Stimulated activated CD4-positive, alpha-beta T cell treated with anti-CD3 and anti-CD28 coated beads, Interleukin-2, amount 100 ng/mL, for 24 hours (primary cell): ENCODE data around the gene SAMM50.
A peak's percentile ranks its signal among the peaks of the same experiment; 100 is the strongest.
"Not testable (repeated sequence)": the region's sequence is repeated elsewhere in the genome, so short reads cannot be mapped to it uniquely, and the experiment has no call there.

Experiments used
- DNase-seq, 2 donors: peaks; one replicate each; pipeline ENCODE4 v3.0.0-alpha.2; 2020

Gene SAMM50

DNA sequence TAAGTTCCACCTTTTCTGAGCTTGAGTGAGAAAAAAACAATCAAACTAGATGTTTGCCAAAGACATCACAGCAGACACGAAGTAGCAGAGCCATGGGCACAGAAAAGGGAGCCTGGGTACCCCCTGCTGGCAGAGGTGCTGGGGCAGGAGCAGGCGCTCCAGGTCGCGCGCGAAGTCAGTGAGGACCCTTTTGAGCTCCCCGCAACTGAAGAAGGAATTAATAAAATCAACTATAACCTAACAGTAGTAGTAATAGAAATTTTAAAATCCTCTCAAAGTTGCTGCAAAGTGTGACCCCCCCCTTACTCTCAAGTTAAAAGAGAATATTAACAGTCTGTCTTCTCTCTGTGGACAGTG is 48.8 kb downstream of the SAMM50 start:
- DNase-seq, result no peak

DNA sequence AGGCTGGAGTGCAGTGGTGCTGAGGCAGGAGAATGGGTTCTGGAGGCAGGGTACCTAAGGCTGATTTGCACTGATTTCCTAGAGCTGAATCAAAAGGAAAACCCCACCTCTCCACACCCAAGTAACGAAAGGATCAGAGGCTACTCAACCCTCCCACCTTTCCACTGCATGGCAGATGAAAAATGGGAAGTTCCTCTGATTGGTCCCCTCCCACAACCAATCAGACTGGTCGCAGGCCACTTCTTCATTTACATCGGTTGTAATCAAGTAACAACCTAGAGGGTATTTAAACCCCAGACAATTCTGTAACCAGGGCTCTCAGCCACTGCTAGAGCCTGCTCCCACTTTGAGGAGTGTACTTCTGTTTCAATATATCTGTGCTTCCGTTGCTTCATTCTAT is 50.3 kb downstream of the SAMM50 start:
- no peak for DNase-seq

DNA sequence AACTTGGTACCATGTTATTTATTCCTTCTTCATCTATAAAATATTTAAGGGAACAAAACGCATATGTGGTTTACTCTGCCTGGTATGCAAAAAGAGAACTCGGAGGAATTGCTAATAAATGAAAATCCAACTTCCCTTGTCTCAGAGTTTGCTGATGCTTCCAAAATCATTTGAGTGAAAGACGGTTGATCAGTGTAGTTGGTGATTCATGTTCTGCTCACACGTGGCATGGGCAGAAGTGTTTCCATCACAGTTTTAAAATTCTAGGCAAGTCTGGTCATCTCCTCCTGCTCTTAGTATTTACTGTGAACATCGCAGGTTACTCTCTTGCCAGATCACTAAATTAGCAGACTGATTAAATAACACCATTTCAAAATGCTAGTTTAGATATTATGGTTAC is 56.9 kb downstream of the SAMM50 start:
- DNase-seq, result no peak

DNA sequence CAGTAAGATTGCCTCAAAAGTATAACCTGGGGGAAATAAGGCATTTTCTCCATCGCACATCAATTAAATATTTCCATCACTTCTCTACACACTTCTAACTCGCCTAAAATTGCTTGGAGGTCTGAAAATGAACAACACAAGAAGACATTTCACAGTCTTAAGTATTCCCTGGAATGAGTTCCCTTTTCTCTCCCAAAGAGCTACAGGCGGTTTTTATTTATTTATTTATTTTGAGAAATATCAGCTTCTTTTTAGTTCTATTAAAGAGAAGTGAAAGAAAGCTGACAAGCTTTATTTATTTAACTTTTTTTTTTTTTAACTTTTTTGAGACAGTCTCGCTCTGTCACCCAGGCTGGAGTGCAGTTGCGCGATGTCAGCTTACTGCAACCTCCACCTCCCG is 57.3 kb downstream of the SAMM50 start:
- no peak for DNase-seq

DNA sequence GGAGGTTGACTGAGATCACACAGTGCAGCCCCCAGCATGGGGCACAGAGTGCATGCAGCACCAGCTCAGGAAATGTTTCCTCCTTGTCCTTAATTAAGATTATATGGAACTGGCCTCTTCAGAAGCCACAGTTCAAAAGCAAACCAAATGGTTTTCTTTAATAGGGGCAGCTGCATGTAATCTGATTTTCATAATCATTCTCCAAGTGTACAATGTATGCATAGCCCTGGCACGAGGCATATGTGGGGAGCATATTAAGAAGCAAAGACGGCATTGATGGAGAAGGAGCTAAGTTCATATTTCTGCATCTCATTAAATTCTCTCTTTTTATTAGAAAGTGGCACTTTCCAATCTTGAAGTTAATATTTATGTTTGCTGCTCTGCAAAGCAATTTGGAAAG is 59.0 kb downstream of the SAMM50 start:
- no peak for DNase-seq

DNA sequence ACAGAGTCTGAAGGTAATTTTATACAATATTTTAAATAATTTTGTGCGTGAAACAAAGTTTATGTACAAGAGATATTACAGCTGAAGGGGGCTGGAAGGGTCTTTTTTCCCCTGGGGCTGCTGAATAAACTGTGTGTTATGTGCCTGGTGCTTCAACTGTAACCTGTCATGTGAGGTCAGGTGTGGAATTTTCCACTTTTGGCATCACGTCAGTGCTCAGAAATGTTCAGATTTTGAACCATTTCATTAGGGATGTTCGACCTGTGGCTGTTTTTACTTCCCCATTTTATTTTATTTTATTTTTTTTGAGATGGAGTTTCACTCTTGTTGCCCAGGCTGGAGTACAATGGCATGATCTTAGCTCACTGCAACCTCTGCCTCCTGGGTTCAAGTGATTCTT is 61.3 kb downstream of the SAMM50 start:
- not testable (repeated sequence) for DNase-seq

DNA sequence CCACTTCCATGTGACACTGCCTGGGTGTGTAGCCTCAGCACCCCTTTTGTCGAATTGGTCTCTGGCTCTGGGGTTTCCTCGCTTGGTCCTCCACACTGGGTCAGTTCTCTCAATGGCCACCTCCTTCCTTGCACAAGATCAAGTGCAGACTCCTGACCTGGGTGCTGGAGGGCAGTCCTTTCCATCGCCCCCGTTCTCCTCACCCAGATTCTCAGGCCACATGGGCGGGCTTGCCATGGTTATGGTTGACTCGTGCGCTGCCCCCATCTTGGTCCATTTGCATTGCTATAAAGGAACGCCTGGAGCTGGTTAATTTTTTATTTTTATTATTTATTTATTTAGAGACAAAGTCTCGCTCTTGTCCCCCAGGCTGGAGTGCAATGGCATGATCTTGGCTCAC is 63.4 kb downstream of the SAMM50 start:
- no peak for DNase-seq

DNA sequence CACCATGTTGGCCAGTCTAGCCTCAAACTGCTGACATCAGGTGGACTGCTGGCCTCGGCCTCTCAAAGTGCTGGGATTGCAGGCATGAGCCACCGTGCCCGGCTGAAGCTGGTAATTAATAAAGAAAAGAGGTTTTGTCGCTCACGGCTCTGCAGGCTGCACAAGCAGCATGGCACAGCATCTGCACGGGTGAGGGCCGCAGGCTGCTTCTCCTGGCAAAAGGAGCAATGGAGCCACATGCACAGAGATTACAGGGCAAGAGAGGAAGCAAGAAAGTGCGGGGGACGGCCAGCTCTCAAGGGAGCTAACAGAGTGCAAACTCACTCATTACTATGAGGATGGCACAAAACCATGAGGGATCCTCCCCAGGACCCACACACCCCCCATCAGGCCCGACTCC is 64.2 kb downstream of the SAMM50 start:
- no peak for DNase-seq

DNA sequence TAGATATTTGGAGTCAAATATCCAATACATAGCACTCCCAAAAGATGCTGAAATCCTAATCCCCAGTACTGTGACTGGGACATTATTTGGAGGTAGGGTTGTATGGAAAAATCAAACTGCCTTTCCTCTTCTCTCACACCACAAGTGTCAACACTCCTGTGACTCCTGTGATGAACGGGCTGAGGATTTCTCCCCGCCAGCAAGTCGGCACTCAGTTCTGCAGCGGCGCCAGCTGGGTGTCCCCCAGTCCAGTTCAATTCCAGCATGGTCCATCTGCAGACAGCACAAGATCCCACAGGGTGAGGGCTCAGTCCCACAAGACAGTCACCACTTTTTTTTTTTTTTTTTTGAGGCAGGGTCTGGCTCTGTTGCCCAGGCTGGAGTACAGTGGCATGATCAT is 64.6 kb downstream of the SAMM50 start:
- DNase-seq, result no peak

DNA sequence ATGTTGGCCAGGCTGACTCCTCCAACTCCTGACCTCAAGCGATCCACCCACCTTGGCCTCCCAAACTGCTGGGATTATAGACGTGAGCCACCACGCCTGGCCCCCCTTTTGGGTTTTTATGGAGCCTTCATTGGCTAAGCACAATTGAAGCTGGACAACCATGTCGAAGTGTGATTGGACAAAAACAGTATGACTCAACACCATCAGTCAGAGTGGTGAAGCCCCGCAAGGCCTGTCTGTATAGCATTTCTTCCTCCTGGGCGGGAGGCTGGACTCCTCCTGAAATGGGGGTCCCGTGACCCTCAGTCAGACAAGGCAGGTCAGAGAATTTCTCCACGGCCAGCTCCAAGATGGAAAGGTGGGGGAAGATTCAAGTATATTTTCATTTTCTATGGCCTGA is 65.7 kb downstream of the SAMM50 start:
- no peak for DNase-seq

DNA sequence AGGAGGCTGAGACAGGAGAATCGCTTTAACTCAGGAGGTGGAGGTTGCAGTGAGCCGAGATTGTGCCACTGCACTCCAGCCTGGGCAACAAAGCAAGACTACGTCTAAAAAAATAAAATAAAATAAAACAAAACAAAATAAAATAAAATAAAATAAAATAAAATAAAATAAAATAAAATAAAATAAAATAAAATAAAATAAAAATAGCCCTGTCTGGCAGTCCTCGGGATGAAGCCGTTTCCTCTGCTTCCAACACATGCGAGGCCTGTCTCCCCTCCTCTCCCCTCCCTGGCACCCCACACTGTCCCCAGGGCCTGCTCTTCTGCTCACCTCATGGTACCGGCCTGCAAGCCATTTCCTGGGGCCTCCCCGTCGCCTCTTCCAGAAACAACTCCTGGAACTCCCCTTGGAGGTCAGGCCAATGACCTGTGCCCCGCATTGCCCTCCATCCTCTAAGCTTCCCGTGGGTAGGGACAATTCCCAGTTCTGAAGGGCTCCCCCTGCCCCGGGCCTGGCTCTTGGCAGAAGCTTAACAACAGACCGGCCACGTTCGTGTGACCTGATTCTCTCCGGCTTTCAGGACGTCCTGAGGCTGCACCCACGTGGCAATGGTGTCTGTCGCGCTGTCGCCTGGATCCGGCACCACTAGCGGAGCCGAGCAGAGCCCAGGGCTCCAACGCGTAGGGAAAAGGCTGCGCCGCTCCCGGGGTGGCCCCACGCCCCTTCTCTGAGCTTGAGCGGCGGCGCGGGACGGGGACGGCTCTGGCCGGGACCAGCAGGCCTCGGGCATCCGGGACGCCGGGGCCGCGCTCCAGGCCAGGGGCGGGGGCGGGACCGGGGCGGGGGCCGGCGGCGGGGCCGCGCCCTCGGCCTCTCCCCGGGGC is 68.4 kb downstream of the SAMM50 start:
- peak; percentile 23 to 56 for DNase-seq

DNA sequence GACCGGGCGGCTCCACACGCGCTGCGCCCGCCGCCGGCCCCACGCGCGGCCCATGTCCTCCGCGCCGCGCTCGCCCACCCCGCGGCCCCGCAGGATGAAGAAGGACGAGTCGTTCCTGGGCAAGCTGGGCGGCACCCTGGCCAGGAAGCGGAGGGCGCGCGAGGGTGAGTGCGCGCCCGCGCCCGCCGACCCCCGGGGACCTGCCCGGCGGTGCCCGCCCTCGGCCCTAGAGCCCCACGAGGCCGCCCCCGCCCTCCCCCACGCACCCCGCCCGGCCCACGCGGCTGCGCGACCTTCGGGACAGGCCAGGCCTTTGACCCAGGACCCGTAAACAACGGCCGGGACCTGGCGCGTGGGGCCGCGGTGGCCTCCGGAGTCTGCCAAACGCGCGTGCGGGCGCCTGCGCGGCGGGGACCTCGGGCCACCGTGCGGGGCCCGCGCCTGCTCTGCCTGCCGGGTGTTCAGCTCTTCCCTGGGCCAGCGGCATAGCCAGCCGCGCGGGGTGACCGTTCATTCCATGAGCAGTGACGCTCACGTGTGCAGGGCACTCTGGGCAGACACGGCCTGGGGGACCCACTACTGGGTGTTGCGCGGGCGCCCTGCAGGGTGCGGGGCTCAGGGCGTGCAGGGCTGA is 69.2 kb downstream of the SAMM50 start, which contains the start of gene PARVB:
TSS of gene PARVB (plus strand) at position 15 of the 634 bp plus-strand sequence. CDS start at position 53, 38 bp downstream.
- DNase-seq, result peak; percentile 24 to 41

DNA sequence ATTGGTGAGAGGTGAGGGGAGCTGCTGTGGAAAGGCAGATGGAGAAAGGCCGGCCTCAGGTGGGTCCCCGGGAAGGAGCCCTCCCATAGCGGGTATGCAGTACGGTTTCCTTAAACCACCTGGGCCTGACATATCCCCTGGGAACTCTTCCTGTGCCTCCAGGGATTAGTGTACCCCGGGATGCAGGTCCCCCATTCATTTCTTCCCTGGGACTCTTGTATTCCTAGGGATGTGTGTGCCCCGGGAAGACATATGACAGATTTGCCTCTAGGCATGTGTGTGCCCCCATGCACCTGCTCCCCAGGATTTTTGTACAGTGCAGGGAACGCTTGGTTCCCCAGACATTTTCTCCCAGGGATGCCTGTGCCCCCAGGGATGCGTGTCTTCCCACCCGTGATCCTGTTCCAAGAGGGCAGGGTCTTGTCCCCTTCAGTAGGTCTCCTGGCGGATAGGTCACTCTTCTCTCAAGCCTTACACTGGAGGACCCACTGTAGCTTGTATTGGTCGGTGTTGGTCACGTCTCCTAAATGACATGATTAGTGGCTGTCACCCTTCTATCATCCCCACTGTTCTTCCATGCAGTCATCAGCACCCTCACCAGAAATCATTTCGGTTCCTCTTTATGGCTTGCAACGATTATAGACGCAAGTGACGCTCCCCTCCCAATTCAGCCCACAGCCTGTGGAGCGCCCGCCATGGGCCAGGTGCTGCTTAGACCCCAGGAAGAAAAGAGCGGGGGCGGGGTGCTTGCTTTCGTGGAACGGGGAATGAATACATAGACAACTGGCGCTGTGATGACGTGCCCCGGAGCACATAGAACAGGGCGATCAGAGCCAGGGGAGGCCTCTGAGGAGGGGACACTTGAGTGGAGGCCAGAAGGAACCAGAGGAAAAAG is 70.2 kb downstream of the SAMM50 start:
- no peak for DNase-seq

DNA sequence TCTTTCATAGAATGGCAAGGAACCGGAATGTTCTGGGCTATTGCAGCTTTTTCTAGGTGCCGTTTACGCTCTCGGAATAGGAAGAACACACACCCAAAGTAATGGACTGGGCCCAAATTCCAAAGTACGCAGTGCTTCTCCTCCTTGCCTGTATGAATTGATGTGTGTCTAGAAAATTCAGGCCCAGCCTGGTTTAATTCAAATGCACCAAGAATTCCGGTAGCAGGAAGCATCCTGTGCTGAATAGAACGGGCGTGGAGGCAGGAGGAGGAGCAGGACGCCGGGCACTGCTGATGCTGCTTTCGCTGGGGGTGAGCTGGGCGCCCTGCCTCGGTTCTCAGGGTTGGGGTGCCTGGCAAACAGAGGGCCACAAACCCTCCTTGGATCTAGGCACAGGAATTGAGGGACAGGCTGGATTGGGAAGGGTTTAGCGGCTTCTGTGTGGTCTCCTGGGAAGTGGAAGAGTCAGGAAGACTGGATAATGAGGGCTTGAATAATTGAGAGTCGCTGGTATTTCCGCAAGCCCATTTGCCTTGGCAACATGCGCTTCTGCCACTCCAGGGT is 70.9 kb downstream of the SAMM50 start:
- DNase-seq, result no peak

DNA sequence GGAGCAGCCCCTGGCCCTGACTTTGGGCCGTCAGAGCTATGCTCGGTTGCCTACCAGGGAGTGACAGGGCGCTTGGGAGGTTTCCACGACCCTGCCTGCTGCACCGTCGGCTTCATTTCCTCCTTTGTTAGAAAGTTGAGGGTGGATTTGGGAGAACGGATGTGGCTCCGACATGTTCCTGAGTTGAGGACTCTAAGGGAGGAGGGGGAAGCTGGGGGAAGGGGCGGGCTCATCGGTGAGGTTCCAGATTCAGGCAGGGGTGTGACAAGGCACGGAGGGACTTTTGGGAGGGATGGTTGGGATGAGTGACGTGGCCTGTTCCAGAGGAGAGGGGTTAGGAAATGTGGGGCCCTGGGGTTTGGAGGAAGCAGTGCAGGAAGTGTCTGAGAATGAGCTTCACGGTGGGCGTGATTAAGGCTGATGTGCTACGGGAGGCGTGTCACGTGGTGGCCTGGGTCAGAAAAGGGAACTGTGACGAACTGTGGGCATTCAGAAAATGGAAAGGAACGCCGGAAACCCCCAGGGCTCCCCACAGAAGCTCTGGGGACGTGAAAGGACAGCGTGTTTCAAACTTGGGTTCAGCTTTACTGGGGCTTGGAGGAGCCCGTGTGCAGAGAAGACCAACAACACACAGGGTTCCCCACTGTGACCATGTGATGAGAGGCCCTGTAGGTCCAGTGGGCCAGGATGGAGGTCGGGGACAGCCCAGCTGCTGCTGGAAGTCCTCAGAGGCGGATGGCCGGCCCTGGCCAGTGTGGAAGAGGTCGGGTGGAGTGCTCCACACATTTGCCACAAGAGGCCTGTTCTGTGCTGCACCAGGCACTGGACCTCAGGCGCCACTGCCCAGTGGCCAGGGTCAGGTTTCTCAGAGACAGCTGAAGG is 71.6 kb downstream of the SAMM50 start:
- peak; percentile 62 to 64 for DNase-seq

DNA sequence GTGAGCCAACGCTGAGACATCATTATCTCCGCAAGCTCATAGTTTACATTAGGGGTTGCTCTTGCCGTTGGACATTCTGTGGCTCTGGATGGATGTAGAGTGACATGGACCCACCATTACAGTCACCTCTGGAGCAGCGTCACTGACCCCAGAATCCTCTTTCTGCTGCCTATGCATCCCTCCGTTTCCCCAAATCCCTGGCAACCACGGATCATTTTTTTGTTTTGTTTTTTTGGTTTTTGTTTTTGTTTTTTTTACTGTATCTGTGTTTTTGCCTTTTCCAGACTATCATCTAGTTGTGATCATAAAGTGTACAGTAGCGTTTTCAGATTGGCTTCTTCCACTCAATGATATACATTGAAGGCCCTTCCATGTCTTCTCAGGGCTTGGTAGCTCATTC is 72.8 kb downstream of the SAMM50 start:
- no peak for DNase-seq

DNA sequence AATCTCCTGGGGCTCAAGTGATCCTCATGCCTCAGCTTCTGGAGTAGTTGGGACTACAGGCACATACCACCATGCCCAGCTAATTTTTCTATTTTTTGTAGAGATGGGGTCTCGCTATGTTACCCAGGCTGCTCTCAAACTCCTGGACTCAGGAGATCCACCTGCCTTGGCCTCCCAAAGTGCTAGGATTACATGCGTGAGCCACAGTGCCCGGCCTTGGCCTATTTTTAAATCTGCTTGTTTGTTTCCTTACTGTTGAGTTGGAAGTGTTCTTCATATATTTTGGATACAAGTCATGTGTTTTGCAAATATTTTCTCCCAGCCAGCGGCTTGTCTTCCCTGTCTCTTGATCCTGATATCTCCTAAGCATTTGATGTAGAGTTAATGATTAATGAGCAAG is 73.8 kb downstream of the SAMM50 start:
- no peak for DNase-seq

DNA sequence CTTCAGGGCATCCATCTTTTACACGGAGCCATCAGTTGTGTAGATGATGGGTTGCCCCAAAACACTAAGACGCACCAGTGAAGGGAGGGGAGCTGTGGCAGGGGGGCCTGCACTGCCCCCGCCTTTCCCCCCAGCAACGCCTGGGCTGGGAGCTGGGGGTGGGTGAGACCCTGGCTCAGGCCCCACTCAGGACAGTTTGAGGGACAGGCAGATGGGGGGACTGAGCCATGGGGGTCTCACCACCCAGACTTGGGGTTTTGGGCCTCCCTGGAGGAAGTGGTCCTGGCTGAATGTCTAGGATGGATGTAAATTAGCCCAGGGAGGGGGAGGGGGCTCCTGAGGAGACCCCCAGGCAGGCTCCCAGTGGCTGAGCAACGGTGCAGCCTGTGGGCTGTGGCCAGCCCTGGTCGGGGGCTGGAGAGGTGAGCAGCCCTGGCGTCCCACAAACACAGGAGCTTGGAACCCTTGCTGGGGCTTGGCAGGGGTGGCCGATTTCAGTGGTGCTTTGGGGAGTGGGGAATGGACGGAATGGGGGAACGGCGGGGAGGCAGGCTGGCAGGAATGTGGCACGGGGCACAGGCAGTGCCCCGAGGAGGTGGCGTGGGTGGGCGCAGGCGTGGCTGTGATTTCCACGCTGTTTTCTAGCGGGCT is 74.9 kb downstream of the SAMM50 start:
- no peak for DNase-seq

DNA sequence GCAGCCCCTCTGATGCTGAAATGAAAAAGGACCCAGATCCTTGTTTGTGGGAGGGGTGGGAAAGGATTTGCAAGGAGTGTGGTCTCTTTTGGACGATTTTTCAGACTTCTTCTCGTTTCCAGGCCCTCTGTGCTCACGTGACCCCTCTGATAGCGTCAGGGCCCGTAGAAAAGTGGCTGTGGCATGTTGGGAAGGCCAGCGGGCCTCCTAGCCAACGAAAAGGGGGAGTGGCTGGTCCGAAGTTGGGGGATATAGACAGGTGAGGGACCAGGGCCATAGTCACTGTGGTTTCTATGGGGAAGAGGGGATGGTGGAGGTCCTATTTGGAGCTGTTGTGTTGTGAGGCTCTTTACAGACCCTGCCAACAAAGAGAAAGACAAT is 75.5 kb downstream of the SAMM50 start:
- DNase-seq, result no peak

DNA sequence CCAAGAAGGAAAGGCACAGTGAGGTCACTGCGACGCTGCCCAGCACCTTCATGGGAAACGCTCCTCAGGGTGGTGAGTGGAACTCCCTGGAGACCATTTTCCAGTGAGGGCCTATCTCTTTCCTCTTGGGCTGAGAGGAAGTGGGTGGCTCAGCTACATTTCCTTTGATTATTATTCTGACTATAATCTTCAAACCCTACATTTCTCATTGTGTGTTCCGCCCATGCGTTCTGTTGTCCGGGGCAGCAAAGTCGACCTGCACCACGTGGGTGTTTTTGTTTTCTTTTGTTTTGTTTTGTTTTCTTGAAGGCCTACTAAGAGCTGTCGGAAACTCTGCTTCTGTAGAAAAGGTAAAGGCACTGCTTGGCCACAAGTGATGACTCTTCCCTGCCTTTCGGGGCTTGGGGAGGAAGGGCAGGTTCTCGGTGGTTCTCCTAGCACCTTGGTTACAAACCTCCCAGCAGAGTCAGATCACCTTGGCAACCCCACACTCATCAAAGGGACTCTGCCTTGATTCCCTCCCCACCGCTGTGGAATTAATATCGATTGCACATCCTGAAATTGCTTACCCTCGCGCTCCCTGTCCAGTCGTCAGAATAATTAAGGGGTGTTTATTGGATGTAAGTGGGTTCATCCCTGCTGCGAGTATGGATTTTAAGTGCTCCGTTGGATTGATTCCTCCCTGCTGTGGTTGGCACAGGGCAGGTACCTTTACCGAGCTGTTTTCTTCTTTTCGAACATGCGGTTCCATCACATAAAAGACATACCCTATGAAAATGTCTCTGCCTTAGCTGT is 76.1 kb downstream of the SAMM50 start:
- DNase-seq, result no peak
